Fibroblast of lung (primary cell): ENCODE measurements around the gene LIMK1. TPM values are rescaled to one million over a fixed set of nuclear protein-coding genes. Genes with fewer than 3 reads are reported as not detected.

Source experiments
- DNase-seq, 2 donors: peaks; one replicate each; pipeline versions ENCODE4 v3.0.0 to v3.0.0-alpha.2; 2010; ENCODE audit warnings: low read depth in 2 of 2
- H2AFZ ChIP-seq: 2 replicates; pipeline ENCODE4 v1.5.1; 2012; ENCODE audit warnings: low read length, control low read depth, inconsistent platforms
- H3K27ac ChIP-seq: 2 replicates; pipeline ENCODE4 v1.5.1; 2011; ENCODE audit warnings: low read length, control low read depth; ENCODE audit not compliant: insufficient read depth
- H3K27me3 ChIP-seq: 2 replicates; pipeline ENCODE4 v1.5.1; 2011; ENCODE audit warnings: mild to moderate bottlenecking, low read length; ENCODE audit not compliant: control insufficient read depth, insufficient read depth
- H3K36me3 ChIP-seq: 2 replicates; pipeline ENCODE4 v1.5.1; 2011; ENCODE audit warnings: low read length; ENCODE audit not compliant: control insufficient read depth, insufficient read depth
- H3K4me1 ChIP-seq: 2 replicates; pipeline ENCODE4 v1.5.1; 2011; ENCODE audit warnings: low read length; ENCODE audit not compliant: control insufficient read depth, insufficient read depth; ENCODE audit errors: extremely low read depth
- H3K4me2 ChIP-seq: 2 replicates; pipeline ENCODE4 v1.5.1; 2011; ENCODE audit warnings: low read length, control low read depth; ENCODE audit not compliant: insufficient read depth; ENCODE audit errors: extremely low read depth
- H3K4me3 ChIP-seq, 4 experiments: fragments of 200-600 bp in 1 of 4; sonication (generic) in 1 of 4; replicated peaks in 1 of 4; 2 replicates each; pipeline ENCODE4 v1.5.1; 2011 to 2016; ENCODE audit warnings: low read length in 4 of 4, low read depth in 3 of 4, mild to moderate bottlenecking in 3 of 4, control low read depth in 2 of 4, inconsistent platforms in 1 of 4, mixed read lengths in 1 of 4; ENCODE audit not compliant: insufficient read depth in 1 of 4; ENCODE audit errors: control extremely low read depth in 1 of 4
- H3K79me2 ChIP-seq: 2 replicates; pipeline ENCODE4 v1.5.1; 2012; ENCODE audit warnings: mild to moderate bottlenecking, low read length, inconsistent platforms; ENCODE audit not compliant: control insufficient read depth, insufficient read depth
- H3K9ac ChIP-seq: 2 replicates; pipeline ENCODE4 v1.5.1; 2011; ENCODE audit warnings: mild to moderate bottlenecking, low read length, control low read depth; ENCODE audit not compliant: insufficient read depth
- H3K9me3 ChIP-seq: 2 replicates; pipeline ENCODE4 v1.5.1; 2012; ENCODE audit warnings: low read depth, low read length; ENCODE audit not compliant: control insufficient read depth, insufficient read depth
- H4K20me1 ChIP-seq: 2 replicates; pipeline ENCODE4 v1.5.1; 2011; ENCODE audit warnings: low read length; ENCODE audit not compliant: control insufficient read depth, insufficient read depth; ENCODE audit errors: extremely low read depth
- EZH2 ChIP-seq: IDR thresholded peaks from 2 replicates; pipeline ENCODE4 v1.5.1; 2012; ENCODE audit warnings: low read length, control low read depth, mild to moderate bottlenecking; ENCODE audit errors: missing control alignments
- polyA plus RNA-seq, 2 donors: library from polyadenylated mRNA; depleted of rRNA in 1 of 2; stranded (reverse) in 1 of 2; unstranded in 1 of 2; fragments of >200 nt; gene quantifications; 2 replicates each; pipeline ENCODE4 v1.2.1, GENCODE V29; 2011 to 2012; ENCODE audit warnings: missing spikeins in 1 of 2
- total RNA-seq: library from RNA; depleted of rRNA; stranded (reverse); fragments of >200 nt; gene quantifications from 2 replicates; pipeline ENCODE4 v1.2.1, GENCODE V29; 2014
- TF ChIP-seq, protein P1 (sequence below), 2 donors: IDR thresholded peaks in 1 of 2; conservative IDR thresholded peaks in 1 of 2; 1 replicate in 1 of 2; 2 replicates in 1 of 2; pipeline ENCODE4 v1.5.1; 2011 to 2012; ENCODE audit warnings: low read length in 2 of 2, control low read depth in 1 of 2, inconsistent platforms in 1 of 2, low read depth in 1 of 2, mild to moderate bottlenecking in 1 of 2

The LIMK1 gene
- total and polyA plus RNA-seq, 2 donors (not counting 1 experiment from before 2014, with no cell fraction given): 22.5 TPM

GRCh38 chr7:74094224-74095101 is 10.9 kb downstream of the LIMK1 start:
- Histone ChIP-seq H4K20me1 (no peaks in the 10 kb centered on the region), H3K4me1 (peaks cover 27% of the 10 kb centered on the region), H3K27me3 (no peaks in the 10 kb centered on the region), H3K79me2 (peaks cover 3% of the 10 kb centered on the region), H3K4me3 (peak overlapping the region in 3 of 4 experiments; percentile 6 to 42 (median 26)), H3K9me3 (no peaks in the 10 kb centered on the region), H2AFZ (no peak overlapping the region), H3K36me3 (peaks cover 11% of the 10 kb centered on the region), H3K9ac (peak overlapping the region; percentile 51), H3K4me2 (peak overlapping the region; percentile 59), H3K27ac (peak overlapping the region; percentile 82)
- TF ChIP-seq, protein P1, sequence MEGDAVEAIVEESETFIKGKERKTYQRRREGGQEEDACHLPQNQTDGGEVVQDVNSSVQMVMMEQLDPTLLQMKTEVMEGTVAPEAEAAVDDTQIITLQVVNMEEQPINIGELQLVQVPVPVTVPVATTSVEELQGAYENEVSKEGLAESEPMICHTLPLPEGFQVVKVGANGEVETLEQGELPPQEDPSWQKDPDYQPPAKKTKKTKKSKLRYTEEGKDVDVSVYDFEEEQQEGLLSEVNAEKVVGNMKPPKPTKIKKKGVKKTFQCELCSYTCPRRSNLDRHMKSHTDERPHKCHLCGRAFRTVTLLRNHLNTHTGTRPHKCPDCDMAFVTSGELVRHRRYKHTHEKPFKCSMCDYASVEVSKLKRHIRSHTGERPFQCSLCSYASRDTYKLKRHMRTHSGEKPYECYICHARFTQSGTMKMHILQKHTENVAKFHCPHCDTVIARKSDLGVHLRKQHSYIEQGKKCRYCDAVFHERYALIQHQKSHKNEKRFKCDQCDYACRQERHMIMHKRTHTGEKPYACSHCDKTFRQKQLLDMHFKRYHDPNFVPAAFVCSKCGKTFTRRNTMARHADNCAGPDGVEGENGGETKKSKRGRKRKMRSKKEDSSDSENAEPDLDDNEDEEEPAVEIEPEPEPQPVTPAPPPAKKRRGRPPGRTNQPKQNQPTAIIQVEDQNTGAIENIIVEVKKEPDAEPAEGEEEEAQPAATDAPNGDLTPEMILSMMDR (conservative IDR thresholded peaks at IDR 0.05 in 1 of 2, IDR thresholded peaks at IDR 0.05 in 1 of 2; ENCODE audit: low read depth in 1 of 2, low read length in 2 of 2): no peak
- no peak for TF ChIP-seq EZH2
- peak; percentile 89 to 97 for DNase-seq

GRCh38 chr7:74095135-74095534 is 11.5 kb downstream of the LIMK1 start:
- H3K4me3 ChIP-seq: no peak overlapping the region
- DNase-seq: no peak
- H2AFZ ChIP-seq: no peak overlapping the region
- no peaks in the 10 kb centered on the region for H3K9me3 ChIP-seq
- H4K20me1 ChIP-seq: no peaks in the 10 kb centered on the region
- peaks cover 11% of the 10 kb centered on the region for H3K36me3 ChIP-seq
- H3K4me1 ChIP-seq: peaks cover 27% of the 10 kb centered on the region
- no peaks in the 10 kb centered on the region for H3K27me3 ChIP-seq
- H3K4me2 ChIP-seq: peak overlapping the region; percentile 30
- H3K79me2 ChIP-seq: peaks cover 3% of the 10 kb centered on the region
- H3K9ac ChIP-seq: no peak overlapping the region
- TF ChIP-seq, protein P1 (conservative IDR thresholded peaks at IDR 0.05 in 1 of 2, IDR thresholded peaks at IDR 0.05 in 1 of 2; ENCODE audit: low read depth in 1 of 2, low read length in 2 of 2): no peak
- no peak for TF ChIP-seq EZH2
- H3K27ac ChIP-seq: peak overlapping the region; percentile 82

GRCh38 chr7:74097937-74098614 is 14.5 kb downstream of the LIMK1 start:
- peak; percentile 92 to 99 for DNase-seq
- peak overlapping the region; percentile 25 for H3K4me2 ChIP-seq
- no peak overlapping the region for H3K4me3 ChIP-seq
- H3K36me3 ChIP-seq: peaks cover 8% of the 10 kb centered on the region
- H3K4me1 ChIP-seq: peaks cover 17% of the 10 kb centered on the region
- peak overlapping the region; percentile 16 for H3K9ac ChIP-seq
- H3K27ac ChIP-seq: peak overlapping the region; percentile 80
- no peaks in the 10 kb centered on the region for H3K9me3 ChIP-seq
- peaks cover 3% of the 10 kb centered on the region for H3K79me2 ChIP-seq
- TF ChIP-seq EZH2: no peak
- TF ChIP-seq, protein P1 (conservative IDR thresholded peaks at IDR 0.05 in 1 of 2, IDR thresholded peaks at IDR 0.05 in 1 of 2; ENCODE audit: low read depth in 1 of 2, low read length in 2 of 2): no peak
- no peaks in the 10 kb centered on the region for H4K20me1 ChIP-seq
- H2AFZ ChIP-seq: no peak overlapping the region
- no peaks in the 10 kb centered on the region for H3K27me3 ChIP-seq
